ENCODE measurements around the gene PROM1.

- TF ChIP-seq CTCF (IDR thresholded peaks at IDR 0.05; ENCODE audit: poor library complexity) = no peak
- no peak for TF ChIP-seq EZH2phosphoT487 (IDR thresholded peaks at IDR 0.05; ENCODE audit: low read depth, severe bottlenecking, unreplicated experiment)
- no peak for TF ChIP-seq EZH2 (IDR thresholded peaks at IDR 0.05; ENCODE audit: borderline replicate concordance)
Measured at GRCh38 chr4:15920723-15921591, 162.9 kb downstream of the PROM1 start.
